ENCODE data around the gene ENPP7.

Gene ENPP7, protein sequence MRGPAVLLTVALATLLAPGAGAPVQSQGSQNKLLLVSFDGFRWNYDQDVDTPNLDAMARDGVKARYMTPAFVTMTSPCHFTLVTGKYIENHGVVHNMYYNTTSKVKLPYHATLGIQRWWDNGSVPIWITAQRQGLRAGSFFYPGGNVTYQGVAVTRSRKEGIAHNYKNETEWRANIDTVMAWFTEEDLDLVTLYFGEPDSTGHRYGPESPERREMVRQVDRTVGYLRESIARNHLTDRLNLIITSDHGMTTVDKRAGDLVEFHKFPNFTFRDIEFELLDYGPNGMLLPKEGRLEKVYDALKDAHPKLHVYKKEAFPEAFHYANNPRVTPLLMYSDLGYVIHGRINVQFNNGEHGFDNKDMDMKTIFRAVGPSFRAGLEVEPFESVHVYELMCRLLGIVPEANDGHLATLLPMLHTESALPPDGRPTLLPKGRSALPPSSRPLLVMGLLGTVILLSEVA

DNA sequence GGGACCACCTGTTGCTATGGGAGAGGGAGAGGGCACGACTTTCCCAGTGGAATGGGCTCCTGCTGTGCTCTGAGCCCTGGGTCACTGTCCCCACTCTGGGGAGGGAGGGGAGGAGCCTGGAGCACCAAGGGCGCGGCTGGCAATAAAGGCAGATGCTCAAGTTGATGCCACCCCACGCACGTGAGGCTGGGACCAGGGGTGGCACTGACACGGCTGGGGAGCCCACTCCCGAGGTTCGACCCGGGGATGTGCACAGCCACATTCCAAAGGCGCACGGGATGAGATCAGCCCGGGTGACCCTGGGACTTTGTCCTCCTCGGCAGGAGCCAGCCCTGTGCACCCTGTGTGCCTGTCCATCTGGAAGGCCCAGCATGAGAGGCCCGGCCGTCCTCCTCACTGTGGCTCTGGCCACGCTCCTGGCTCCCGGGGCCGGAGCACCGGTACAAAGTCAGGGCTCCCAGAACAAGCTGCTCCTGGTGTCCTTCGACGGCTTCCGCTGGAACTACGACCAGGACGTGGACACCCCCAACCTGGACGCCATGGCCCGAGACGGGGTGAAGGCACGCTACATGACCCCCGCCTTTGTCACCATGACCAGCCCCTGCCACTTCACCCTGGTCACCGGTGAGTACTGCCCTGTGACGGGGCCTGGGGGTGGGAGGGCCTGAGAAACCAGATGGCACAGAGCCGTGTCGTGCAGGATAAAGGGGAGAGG lies at the start of gene ENPP7:
Gene ENPP7 (plus strand): TSS at position 175 of the 715 bp plus-strand sequence. CDS start 197 bp downstream, at position 372.
- DNase-seq, result no peak

DNA sequence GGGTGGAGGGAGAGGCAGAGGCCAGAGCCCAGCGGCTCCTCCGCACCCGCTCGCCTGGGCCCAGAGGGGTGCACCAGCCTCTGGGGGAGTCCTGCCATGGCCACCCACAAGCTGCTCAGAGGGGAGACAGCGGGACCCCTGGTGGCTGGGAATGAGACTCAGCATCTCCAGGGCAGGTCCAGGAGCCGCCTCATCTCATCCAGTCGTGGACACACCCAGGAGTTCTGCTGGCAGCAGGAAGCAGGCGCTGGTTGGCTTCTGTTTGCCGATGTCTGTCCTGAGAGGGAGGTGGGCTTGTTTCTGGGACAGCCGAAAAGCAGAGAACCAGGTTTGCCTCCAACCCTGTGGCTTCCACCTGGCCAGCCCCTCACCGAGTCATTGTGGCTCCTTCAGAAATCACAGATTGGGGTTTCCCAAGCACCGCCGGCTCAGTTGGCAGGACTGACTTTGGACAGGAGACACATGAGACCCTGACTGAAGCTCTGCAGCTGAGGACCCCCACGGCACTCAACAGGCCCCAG lies 49.6 kb upstream of the ENPP7 start:
- DNase-seq, result no peak

DNA sequence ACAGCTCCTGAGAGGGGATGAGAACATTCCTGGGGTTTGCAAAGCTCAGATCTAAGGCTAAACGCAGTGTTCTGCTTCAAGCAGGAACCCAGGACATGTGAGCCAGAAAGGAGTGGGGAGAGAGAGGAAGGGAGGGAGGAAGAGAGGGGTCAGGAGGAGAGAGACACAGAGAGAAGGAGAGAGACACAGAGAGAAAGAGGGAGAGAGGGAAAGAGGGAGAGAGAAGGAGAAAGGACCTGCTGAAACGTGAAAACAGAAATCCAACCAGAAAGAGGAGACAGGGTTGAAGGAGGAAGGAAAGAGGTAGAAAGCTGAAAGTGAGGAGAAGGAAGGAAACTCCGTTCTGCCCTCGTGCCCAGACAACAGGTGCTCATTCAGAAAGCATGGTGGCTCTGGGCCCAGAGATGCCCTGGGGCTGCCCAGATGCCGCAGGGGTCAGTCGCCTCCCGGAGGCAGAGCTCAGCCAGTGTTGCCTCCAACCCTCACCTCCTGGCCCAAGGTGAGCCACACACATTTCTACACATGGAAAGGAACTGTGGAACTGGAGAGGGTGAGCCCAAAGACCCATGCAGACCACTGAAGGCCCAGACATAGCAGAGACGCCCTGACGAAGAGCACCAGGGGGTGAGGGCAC lies 49.0 kb upstream of the ENPP7 start:
- no peak for DNase-seq

DNA sequence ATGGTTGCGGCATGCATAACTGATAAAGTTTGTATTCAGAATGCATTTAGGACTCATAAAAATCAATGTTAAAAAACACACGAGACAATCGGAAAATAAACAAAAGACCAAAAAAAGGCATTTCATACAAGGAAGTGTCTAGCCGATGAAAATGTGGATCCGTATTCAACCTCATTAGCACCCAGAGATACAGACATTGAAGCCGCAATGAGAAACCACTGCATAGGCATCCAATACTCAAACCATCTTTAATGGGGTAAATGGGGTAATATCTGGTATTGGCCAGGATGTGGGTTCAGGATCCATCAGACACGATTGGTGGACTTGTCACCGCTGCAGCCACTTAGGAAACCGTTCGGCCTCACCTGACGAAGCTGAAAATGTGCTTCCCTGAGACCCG lies 47.4 kb upstream of the ENPP7 start:
- no peak for DNase-seq

DNA sequence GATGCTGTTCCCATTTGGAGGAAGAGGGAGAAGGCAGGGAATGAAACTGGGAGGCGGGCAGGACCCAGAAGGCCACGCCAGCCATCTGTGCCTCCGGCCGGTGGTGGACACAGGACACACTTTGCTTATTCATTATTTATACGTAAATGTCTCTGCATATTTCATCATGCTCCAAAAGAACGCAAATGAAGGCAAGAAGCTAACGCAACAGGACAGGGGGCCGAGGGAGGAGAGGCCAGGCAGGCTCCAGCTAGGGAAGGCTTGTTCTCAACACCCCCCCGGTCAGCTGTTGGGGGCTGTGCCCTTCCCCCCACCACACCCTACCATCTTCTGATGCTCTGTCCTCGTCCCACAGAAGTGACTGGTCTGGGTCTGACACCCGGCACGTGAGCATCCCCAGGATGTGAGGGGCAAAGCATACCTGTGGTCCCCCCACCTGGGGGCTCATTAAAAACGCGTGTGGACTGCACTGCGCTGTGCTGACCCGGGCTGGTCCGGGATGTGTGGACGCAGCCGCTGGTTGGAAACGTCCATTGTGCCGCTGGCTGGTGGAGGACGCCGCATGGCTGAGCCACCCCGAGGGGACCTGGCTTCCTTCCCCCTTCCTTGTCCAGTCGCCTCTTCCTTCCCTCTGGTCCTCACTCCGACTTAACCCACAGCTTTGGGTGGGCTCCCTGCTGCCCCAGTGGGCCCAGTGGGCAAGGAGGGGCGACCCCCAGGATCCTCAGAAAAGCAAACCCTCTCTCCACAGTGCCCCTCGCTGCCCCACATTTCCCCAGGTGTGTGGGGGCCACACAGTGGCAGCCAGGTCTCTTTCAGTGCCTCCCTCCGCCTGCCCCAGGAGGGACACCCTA lies 46.4 kb upstream of the ENPP7 start:
- DNase-seq, result no peak

DNA sequence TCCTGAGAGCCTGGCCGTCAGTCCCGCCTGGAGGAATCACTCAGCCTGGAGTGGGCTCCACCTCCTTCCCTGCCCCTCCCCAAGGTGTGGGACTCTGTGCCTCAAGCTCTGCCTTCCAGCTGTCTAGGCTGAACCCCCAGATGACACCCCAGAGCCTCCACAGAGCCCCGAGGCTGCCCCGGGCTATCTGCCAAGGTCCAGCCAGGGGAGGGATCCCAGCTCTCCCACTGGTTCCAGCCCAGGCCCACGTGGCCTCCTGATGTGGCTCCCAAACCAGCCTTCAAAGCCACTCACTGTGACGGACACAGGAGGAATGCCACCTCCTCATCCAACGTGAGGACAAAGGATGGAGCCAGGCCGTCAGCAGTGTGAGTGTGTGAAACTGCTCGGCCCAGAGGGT lies 45.6 kb upstream of the ENPP7 start:
- no peak for DNase-seq

DNA sequence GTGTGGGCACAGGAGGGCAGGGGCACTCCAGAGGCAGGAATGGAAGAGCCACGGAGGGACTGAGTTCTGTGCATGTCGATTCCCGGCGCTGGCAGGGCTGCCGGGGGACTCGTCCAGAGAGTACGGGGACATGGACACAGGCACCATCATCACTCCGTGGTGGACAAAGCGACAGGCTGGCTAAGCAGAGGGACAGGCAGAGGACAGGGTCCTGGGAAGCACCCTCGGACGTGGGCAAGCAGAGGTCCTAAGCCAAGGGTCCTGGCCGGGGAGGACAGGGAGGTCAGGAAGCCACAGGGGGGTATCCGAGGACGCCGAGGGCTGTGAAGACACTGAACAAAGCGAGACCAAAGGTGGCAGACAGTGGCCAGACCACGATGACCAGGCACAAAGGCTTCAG lies 44.3 kb upstream of the ENPP7 start:
- no peak for DNase-seq

DNA sequence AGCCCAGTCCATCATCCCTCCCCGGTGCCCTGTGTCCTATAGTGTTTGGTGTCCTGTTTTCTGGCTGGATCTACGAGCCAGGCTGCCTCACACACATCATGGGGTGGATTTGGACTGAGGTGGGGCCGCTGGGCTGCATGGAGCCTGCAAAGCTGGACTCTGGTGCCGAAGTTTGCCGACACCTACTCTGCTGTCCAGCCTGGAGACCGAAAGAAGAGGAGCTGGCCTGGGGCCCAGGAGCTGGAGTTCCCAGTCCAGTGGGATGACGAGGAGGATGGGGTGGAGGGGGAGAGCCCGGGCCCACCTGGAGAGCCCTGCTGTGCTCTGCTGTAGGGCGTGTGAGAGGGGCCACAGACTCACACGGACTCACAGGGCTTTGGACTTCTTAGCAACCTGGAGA lies 40.3 kb upstream of the ENPP7 start:
- DNase-seq, result no peak

DNA sequence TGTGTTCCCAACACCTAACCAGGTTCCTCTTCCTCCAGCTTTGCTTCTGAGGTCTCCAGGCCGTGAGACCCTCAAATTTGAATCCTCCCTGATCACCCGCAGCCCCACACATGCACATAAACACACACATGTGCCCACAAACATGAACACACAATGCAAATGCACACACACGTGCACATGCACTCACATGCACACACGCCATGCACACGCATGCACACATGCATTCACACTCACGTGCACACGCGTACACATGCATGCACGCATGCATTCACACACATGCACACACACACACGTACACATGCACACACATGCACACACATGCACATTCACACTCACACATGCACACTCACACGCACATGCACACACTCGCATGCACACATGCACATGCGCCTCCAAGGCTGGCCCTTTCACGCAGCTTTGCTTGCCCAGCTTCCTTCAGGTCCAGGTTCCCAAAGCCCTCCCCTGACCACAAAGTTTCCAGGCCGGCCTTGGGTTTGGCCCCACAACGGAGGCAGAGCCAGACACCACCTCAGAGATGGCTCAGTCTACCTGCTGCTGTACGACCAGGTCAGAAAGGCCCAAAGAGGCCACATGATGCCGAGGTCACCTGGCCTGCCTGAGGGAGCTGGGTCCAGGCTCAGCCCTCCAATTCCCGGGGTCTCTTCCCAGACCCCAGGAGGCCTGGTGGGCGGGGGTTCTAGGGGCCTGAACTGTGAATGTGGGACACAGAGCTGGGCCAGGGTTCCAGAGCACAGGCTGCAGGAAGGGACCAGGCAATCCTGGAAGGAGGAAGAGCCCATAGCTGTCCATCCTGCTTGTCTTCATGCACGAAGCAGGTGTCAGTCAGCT lies 39.5 kb upstream of the ENPP7 start:
- DNase-seq, result no peak

DNA sequence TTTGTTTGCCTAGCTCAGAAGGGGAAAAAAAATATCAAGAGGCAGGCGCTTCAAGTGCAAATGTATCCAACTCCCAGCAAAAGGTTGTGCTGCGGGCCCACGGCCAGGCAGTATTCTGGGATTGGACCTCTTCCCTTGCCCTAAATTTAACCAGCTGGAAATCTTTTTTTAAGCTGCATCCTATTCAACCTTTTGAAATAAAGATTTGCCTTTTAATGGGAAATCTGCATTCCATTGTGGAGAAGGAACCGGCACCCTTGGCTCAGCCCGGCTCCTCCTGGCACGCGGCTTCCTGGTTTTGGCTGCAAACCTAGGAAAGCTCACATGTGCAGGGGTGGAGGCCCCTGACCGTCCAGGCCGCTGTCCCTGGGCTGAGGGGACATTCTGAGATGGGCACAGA lies 38.8 kb upstream of the ENPP7 start:
- no peak for DNase-seq

DNA sequence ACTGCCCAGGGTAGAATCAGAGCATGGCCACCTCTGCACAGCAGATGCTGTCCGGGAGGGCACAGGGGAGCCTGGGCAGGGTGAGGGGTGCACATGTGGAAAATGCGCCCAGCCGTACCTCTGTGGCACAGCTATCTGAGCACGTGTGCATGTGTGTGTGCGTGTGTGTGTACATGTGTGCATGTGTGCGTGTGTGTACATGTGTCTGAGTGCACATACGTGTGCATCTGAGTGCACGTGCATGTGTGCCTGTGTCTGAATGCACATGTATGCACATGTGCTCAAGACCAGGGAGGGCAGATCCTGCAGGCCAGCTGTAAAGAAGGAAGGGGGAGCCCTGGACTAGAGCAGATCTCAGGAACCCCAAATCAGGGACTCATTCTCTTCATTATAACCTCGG lies 37.3 kb upstream of the ENPP7 start:
- no peak for DNase-seq

DNA sequence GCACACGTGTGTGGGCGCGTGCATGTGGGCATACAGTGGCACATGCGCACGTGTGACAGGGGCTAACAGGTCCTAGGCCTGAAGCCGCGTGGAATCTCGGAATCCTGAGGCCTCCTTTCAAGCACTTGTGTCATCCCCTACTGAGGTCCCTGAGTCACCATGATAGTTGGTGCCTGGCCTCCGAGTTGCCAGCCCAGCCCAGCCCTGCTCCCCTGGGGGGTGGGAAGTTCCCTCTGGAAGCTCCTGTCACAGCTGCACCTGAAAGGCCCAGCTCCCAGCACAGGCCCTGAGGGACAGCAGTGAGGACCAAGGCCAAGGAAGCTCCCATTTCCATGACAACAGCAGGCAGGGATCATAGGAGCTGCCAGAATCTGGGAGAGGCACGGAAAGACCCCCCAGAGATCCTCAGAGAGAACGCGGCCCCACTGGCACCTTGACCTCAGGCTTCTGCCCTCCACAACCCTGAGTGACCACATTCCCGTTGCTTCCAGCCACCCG lies 35.4 kb upstream of the ENPP7 start:
- no peak for DNase-seq

DNA sequence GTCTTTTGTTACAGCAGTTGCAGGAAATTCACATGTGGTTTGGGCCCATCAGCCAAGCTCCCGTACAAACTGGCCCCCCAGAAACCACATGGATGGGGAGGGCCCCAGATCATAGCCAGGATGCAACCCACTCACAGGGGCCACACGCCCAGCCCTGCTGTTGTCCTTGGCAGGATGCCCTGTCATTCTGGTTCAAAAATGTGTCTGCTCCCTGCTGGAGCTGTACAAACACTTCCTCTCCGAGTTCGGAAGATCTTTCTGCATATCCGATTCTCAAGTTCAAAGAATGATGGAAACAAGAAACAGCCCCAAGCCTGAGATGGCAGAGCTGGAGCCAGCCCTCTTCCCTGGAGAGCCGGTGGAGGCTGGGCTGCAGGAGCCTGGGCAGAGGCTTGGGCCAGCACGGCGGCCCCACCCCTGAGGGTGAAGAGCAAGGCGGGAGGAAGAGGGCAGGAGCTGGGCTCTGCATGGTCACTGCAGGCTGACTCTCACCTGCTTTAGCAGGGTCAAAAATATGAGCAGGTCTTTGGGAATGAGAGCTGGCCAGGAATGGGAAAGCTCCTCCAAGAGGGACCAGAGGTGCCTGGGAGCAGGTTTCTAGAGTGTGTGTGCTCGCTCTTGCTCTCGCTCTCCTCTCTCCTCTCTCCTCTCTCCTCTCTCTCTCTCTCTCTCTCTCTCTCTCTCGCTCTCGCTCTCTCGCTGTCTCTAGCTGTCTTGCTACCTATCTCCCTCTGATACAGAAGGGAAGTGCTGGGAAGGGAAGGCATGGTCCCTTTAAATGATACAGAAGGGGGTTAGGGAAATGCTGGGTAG lies 34.7 kb upstream of the ENPP7 start:
- no peak for DNase-seq

DNA sequence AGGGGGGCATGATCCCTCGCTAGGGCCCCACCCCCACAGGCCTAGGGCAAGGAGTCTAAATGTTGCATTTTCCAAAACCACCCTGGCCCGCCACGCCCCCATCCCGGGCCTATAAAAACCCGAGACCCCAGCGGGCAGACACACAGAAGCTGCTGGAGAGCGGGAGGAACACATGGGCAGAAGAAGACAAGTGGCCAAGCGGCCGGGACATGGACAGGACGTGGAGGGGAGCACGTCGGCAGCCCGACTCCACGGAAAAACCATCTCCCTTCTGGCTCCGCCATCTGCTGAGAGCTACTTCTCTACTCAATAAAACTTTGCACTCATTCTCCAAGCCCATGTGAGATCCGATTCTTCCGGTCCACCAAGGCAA lies 34.1 kb upstream of the ENPP7 start:
- DNase-seq, result no peak

DNA sequence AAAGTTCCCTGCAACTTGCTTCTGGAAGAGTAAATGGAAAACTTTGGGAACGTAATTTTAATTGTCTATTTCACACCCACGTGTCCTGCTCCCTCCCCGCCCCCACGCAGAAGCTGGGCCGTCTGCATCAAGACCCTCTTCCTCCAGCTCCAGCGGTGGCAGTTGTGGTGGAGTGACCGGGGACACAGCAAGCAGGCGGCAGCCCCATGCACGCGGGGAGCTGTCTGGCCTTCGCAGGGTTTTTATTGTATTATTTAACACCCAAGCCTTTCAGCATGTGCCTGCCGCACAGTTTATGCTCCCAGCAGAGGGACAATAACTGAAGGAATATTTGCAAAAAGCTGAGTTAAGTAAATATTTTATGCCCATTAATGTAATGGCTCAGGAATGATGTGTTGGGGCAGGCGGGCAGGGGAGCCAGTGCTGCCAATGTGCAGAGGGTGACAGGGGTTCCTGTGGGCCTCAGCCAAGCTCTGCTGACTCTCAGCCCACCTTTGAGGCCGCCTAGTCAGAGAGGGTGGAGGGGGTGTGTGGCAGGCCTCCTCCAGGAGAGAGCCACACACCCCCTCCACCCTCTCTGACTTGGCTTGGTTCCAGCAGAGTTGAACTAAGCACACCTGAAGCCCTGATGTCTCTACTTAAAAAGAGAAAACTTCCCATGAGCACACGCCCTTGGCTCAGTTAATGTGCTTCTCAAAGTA lies 32.4 kb upstream of the ENPP7 start:
- DNase-seq, result no peak

DNA sequence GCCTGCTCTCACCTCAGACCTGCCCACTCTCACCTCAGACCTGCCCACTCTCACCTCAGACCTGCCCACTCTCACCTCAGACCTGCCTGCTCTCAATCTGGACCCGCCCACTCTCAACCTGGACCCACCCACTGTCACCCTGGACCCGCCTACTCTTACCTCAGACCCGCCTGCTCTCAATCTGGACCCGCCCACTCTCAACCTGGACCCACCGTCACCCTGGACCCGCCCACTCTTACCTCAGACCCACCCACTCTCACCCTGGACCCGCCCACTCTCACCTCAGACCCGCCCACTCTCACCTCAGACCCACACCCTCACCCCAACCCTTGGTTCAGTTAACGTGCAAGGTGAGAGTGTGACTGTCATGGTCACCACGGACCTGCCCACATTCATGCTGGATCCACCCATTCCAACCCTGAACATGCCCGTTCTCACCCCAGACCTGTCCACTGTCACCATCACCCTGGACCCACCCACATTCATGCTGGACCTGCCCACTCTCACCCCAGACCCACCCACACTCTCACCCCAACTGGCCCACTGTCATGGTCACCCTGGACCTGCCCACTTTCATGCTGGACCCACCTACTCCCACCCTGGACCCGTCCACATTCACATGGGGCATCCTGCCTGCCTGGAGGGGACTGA lies 31.2 kb upstream of the ENPP7 start:
- DNase-seq, result no peak

DNA sequence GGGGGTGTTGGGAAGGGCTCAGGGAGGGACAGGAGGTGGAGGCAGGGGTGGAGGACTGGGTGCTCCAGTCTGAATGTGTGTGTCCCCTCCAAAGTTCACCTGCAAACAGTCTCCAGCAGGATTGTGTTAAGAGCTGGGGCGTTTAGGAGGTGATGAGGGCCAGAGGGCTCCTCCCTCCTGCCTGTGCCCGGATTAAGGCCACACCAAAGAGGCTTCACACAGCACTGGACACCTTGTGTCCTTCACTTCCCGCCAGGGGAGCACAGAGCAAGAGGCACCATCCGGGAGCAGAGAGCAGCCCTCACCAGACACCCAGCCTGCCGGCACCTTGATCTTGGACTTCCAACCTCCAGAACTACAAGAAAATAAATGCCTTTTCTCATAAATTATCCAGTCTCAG lies 30.2 kb upstream of the ENPP7 start:
- DNase-seq, result no peak

DNA sequence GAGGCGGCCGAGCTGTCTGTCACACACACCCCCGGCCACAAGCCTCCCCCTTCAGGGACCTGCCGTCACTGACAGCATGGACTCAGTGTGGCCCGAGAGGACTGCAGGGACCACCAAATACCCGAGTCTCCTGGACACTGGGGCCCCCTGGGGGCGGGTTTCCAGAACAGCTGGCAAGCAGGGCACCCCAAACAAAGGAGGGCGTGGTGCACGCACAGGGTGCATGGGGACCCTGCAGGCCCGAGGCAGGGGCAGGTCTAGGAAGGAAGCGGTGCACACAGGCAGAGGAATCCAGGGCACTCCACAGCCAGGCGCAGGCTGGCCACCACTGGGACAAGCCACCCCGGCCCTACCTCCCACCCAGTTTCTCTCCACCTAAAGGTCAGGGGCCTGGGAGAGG lies 28.7 kb upstream of the ENPP7 start:
- no peak for DNase-seq

DNA sequence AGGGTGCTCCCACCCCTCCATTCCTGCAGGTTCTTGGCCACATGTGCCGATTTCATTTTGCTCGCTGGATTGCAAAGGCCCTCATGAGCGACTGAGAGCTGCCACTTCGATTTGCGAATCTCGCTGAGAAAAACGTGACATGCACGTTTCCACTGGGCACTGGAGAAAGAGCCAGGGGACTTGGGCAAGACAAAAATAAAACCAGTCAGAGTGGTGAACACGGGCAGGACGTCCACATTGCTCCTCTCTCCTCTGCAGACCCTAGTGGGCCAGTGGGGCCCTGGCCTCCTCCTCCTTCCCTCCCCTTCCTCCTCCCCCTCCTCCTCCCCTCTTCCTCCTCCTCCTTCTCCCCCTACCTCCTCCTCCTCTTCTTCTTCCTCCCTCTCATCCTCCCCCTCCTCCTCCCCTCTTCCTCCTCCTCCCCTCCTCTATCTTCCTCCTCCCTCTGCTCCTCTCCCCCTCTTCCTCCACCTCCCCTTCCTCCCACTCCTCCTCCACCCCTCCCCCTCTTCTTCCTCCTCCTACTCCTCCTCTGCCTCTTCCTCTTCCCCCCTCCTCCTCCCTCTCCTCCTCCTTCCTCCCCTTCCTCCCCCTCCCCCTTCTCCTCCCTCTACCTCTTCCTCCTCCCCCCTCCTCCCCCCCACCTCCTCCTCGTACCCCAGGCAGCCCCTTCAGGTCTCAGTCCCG lies 28.1 kb upstream of the ENPP7 start:
- no peak for DNase-seq

Measured in DMS79 (cell line).